ENCODE results near the gene GOLGA8K.
"Not testable (repeated sequence)": the region's sequence is repeated elsewhere in the genome, so short reads cannot be mapped to it uniquely, and the experiment has no call there.

GOLGA8K gene

GRCh38 chr15:32350563-32351220 lies 52.4 kb downstream of the GOLGA8K start:
- not testable (repeated sequence) for DNase-seq

DNA sequence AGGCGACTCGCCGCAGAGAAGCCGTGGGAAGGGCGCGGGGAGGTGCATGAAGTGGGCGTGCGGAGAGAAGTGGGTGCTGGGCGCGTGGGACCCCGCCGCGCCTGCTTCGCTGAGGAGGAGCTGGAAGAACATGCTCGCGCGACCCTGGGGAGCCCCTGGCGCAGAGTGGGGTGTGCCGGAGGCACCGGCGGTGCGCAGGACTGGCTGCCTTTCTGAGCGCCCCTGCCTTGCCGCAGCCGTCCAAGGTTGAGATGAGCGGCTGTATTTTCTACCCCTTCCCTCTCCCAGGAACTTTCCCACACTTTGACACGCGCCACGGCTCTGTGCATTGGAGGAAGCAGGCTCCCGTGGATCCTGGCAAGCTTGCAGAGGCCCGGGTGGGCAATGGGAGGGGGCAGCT lies 56.1 kb downstream of the GOLGA8K start:
- DNase-seq = not testable (repeated sequence)

DNA sequence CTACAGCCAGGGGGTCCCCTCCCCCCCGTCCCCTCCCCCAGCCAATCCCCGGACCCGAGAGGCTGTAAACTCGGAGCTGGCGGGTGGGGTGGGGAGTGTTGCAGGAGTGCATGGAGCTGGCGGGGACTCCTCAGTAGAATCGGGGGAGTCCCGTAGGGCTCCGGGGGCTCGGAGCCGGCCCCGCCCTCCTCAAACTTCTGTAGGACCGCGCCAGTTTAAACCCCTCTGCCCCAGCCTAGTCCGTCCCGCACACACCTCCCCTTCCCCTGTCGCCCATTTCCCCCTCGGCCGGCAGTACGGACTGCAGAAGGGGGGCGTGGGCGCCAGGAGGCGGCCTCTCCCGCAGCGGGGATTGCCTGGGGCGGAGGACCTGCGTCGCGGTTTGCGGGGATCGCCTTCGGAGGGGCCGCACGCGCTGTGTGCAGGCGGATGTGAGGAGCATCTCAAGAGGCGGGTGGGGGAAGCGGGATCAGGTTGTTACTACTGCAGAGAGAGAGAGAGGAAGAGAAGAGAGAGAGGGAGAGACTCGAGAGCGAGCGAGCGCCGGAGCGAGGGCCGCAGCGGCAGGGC lies 57.0 kb downstream of the GOLGA8K start:
- not testable (repeated sequence) for DNase-seq

DNA sequence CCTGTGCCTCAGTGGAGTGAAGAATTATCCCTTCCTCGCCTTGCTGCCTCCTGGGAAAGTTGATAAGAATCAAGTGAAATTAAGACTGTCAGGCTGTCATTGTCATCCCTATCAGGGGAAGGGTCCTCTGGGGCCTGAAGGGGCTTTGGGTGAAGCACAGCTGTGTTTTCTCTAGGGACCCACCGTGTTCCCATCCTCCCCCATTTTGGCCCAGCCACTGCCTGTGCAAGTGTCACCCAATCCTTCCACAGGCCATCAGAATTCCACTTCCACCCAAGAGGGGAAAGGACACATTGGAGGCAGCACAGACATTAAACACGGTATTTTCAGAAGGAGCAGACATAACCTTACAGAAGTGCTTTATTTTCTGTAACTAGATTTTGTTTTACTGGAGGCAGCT lies 59.2 kb downstream of the GOLGA8K start:
- DNase-seq = not testable (repeated sequence)
